Vagina (tissue), 2 donors: ENCODE results near the gene LHFPL5.

Source experiments
- CTCF ChIP-seq, 3 experiments: fragments of 450-650 bp in 2 of 3; fragments of 200-600 bp in 1 of 3; sonication (generic) in 1 of 3; IDR thresholded peaks; one replicate each; pipeline ENCODE4 v1.5.1; 2017 to 2019; ENCODE audit warnings: antibody characterized with exemption in 3 of 3, mild to moderate bottlenecking in 2 of 3, moderate library complexity in 2 of 3
- POLR2A ChIP-seq, 2 donors: fragments of 450-650 bp; IDR thresholded peaks; one replicate each; pipeline ENCODE4 v1.6.1; 2017; ENCODE audit warnings: antibody characterized with exemption in 2 of 2, mild to moderate bottlenecking in 2 of 2, moderate library complexity in 2 of 2
- POLR2AphosphoS5 ChIP-seq, 2 donors: sonication (generic); formaldehyde crosslinking; IDR thresholded peaks; one replicate each; pipeline ENCODE4 v1.9.0; 2017; ENCODE audit warnings: antibody characterized with exemption in 2 of 2, mild to moderate bottlenecking in 2 of 2, low read depth in 1 of 2; ENCODE audit not compliant: insufficient read depth in 1 of 2

GRCh38 chr6:35804996-35805736 lies at the start of gene LHFPL5:
- TF ChIP-seq CTCF (IDR thresholded peaks at IDR 0.05), result no peak
- no peak for TF ChIP-seq POLR2A (IDR thresholded peaks at IDR 0.05)
- no peak for TF ChIP-seq POLR2AphosphoS5 (IDR thresholded peaks at IDR 0.05; ENCODE audit: insufficient read depth in 1 of 2, low read depth in 1 of 2)
